GM12878 (cell line): ENCODE measurements around the gene LARP4B. TPM values are rescaled to one million over a fixed set of nuclear protein-coding genes. Genes with fewer than 3 reads are reported as not detected.

Experiments
- EZH2 ChIP-seq: IDR thresholded peaks from 2 replicates; pipeline ENCODE4 v1.6.1; 2012; ENCODE audit warnings: low read depth, mild to moderate bottlenecking, control low read depth, inconsistent platforms, low read length, borderline replicate concordance; ENCODE audit not compliant: control insufficient read depth
- IRF3 ChIP-seq: fragments of 450-650 bp; IDR thresholded peaks from 2 replicates; pipeline ENCODE4 v1.6.1; 2014; ENCODE audit warnings: mild to moderate bottlenecking
- IRF5 ChIP-seq: fragments of 450-650 bp; IDR thresholded peaks from 2 replicates; pipeline ENCODE4 v1.6.1; 2017; ENCODE audit warnings: borderline replicate concordance
- KAT2A ChIP-seq: conservative IDR thresholded peaks from 2 replicates; pipeline ENCODE4 v1.6.1; 2011; ENCODE audit warnings: low read depth, low read length; ENCODE audit not compliant: control insufficient read depth
- PRDM15 ChIP-seq: fragments of 450-650 bp; formaldehyde crosslinking; IDR thresholded peaks from 2 replicates; pipeline ENCODE4 v1.4.0; 2020; ENCODE audit warnings: mild to moderate bottlenecking, moderate library complexity
- polyA plus RNA-seq, 11 experiments: library from polyadenylated mRNA; depleted of rRNA in 4 of 11; unstranded in 6 of 11; stranded (reverse) in 5 of 11; fragments of >200 nt; fragmentation: Nextera tagmentation in 4 of 11; fragmentation: Illumina TruSeq in 1 of 11; extraction: Ambion mirVana in 4 of 11; extraction: Trizol in 1 of 11; gene quantifications; 1 replicate in 1 of 11; 2 replicates in 10 of 11; pipeline versions ENCODE4 v1.2.1 to v1.2.3, GENCODE V29; 2011 to 2016; ENCODE audit warnings: inconsistent platforms in 2 of 11, missing spikeins in 2 of 11, low read depth in 1 of 11
- total RNA-seq, 4 experiments: library from RNA; depleted of rRNA in 3 of 4; stranded (reverse); fragments of >200 nt in 3 of 4; fragmentation: Illumina TruSeq in 1 of 4; extraction: Trizol in 1 of 4; gene quantifications; 2 replicates each; pipeline versions ENCODE4 v1.2.1 to v1.2.3, GENCODE V29; 2013 to 2021

The LARP4B gene
- total and polyA plus RNA-seq, 10 of the 15 experiments (the other 5 are each of a cell fraction or from before 2014, with no cell fraction given): 10.5 to 119 (median 39.4) TPM

GRCh38 chr10:932589-932988 lies 1.1 kb upstream of the LARP4B start (continued):
- TF ChIP-seq KAT2A (no peak), PRDM15 (CRISPR knock-in tag) (no peak), EZH2 (no peak), IRF3 (no peak), IRF5 (no peak)
